ENCODE measurements around the gene RPRD1B.

DNA sequence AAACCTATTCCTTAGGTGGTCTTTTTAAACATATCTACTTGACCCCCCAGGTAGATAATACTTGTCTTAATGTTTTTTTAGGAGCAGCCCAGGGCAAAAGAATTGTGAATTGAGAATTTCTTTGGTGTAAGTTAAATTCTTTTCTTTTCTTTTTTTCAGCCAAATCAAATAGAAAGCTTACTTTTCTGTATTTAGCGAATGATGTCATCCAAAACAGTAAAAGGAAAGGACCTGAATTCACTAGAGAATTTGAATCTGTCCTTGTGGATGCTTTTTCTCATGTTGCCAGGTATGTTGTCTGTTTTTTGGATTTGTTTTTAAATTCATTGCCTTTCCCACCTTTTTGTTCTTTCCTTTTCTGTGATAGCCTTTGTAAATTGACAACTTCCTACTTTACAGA, 6.7 kb downstream of the RPRD1B start:
- TF ChIP-seq CTCF (conservative IDR thresholded peaks at IDR 0.05): no peak
- no peak for TF ChIP-seq EZH2 (IDR thresholded peaks at IDR 0.05; ENCODE audit: low read depth)

All from PC-9 (cell line).